GM18519 (cell line): ENCODE measurements around the gene CD300LD.
"Not testable (repeated sequence)": the region's sequence is repeated elsewhere in the genome, so short reads cannot be mapped to it uniquely, and the experiment has no call there.

Experiments
- ATAC-seq: cut with Tn5 transposase; IDR thresholded peaks from one replicate; pipeline ENCODE4 v1.9.1; 2021; ENCODE audit warnings: mild to moderate bottlenecking, moderate library complexity; ENCODE audit not compliant: unreplicated experiment, low FRiP score

The CD300LD gene

GRCh38 chr17:74573635-74574034 lies 18.4 kb downstream of the CD300LD start:
- not testable (repeated sequence) for ATAC-seq

DNA sequence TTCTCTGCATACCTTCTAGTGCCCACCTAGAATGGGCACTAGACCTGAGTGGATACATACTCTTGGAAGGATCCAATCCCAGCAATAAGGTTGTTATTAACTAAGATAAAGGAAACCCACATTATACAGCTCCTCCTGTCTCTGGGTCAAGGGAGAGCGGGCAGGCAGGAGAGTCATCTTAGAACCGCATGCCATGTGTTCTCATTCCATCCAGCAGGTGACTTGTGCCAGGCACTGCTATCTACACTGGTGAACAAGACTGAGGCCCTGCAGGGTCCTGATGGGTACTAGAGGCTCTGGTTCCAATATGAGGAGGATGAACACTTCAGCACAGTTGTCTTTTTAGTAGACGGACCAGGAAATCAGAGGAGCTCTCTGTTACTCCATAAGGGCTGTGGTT lies 18.9 kb downstream of the CD300LD start:
- no peak for ATAC-seq

- no peak for ATAC-seq
Observed at GRCh38 chr17:74571621-74572270, 20.3 kb downstream of the CD300LD start.

- no peak for ATAC-seq
Observed at GRCh38 chr17:74569020-74570003, 22.8 kb downstream of the CD300LD start.

GRCh38 chr17:74568106-74568873 lies 23.8 kb downstream of the CD300LD start:
- no peak for ATAC-seq

DNA sequence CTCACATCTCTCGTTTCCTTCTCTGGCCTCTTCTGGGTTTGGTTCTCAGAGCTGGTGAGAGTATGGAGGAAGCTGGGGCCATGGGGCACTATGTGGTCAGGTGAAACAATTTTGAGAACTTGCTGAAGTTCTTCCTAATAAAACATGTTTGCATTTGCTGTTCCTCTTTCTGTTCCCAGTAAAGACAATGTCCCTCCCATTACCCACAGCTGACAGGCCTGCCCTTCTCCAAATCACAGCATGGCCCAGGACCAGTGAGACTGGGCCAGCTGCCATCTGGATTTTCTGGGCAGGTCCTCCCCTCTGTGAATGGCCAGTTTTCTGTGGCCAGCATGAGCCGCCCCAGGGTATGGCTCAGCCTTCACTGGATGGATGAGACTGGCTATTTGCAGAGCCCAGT lies 24.7 kb downstream of the CD300LD start, which contains the start of gene CD300H:
TSS of gene CD300H (minus strand) at position 113 of the 400 bp plus-strand sequence.
- ATAC-seq = no peak

DNA sequence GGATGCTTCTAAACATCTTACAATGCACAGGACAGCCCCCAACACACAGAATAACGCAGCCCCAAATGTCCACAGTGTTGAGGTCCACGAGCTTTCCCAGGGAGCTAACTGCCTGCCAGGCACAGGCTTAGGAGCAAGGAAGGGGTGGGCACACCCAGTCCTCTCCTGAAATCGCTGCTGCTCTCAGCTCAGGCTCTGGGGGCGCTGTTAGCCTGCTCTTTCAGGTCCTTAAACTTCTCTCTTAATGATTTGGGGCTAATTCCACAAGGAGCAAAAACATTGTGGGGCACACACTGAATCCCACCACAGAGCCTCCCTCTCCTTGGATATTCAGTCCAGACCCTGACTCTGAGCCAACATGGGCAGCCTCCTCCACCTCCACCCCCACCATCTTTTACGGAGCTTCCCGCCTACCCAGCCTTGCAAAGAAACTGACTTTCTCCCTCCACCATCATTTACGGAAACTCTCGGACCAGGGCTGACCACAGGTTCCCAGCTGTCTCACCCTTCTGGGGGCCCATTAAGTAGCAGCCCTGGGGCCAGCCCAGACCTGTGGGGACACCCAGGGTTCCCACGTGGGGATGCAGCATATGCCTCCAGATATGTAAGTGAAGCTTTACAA lies 25.8 kb downstream of the CD300LD start:
- no peak for ATAC-seq

- ATAC-seq = no peak
Observed at GRCh38 chr17:74565126-74565525, 27.0 kb downstream of the CD300LD start.

DNA sequence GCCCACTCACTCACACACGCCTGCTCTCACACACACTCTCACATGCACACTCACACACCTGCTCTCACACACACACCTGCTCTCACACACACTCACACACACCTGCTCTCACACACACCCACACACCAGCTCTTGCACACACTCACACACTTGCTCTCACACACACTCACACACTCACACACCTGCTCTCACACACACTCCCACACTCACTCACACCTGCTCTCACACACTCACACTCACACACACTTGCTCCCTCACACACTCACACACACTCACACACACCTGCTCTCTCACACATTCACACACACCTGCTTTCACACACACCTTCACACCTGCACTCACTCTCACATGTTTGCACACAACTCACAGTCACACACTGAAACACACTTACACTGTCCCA lies 28.7 kb downstream of the CD300LD start:
- ATAC-seq = no peak

DNA sequence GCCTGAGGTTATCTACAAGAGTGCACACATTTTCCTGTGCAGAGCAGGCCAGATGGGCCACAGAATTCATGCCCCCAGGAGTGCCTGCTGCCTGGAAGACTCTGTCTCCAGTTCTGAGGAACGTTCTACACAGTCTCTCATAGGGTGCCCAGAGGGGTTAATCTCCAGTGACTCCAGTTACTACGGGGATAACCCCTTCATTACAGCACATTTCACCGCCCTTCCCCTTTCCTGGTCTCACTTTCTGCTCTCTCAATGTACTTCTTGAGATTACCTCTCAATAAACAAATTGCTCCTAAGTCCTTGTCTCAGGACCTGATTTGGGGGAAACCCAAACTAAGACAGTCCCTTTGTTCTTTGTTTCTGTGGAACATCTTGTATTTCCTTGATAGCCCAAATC lies 30.5 kb downstream of the CD300LD start:
- no peak for ATAC-seq

- no peak for ATAC-seq
Observed at GRCh38 chr17:74558882-74559519, 33.1 kb downstream of the CD300LD start.

- not testable (repeated sequence) for ATAC-seq
Observed at GRCh38 chr17:74558402-74558801, 33.7 kb downstream of the CD300LD start.

DNA sequence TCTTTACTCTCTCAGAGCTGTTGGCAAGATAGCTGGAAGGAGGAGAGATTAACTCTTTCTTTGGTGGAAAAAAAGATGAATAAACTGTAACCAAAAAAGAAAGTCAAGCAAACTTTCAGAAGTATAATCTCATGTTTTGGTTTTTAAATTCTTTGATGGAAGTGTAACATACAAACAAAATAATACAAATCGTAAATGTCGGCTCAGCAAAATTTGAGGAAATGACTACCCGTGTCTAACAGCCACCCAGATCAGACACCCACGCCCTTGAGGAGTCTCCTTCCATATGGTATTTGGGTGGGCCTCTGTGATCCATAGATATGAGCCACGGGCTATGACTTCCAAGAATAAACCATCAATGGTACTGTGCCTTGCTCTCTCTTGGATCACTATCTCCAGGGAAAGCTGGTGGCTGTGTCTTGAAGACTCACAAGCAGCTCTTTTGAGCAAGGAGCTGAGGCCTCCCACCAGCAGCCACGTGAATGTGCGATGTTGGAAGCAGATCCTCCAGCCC lies 36.6 kb downstream of the CD300LD start:
- ATAC-seq = no peak

GRCh38 chr17:74554909-74555308 lies 37.2 kb downstream of the CD300LD start:
- no peak for ATAC-seq

DNA sequence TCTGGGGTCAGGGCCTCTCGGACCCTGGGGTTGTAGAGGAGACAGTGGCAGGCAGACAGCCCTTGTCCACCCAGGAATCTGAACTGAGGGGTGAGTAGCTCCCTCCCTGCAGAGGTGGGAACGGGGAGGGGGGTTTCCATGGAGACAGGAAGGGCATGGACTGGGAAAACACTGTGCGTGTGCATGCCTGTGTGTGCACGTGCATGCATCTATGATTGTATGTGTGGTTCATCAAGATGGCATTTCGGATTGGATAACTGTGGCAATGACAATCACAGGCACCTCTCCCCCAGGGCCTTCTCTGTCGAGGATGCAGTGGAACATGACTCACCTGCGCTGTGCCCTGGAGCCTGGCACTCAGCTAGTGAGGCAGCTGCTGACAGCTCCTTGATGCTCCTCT lies 40.0 kb downstream of the CD300LD start:
- ATAC-seq = no peak

GRCh38 chr17:74550602-74551001 lies 41.5 kb downstream of the CD300LD start:
- no peak for ATAC-seq

DNA sequence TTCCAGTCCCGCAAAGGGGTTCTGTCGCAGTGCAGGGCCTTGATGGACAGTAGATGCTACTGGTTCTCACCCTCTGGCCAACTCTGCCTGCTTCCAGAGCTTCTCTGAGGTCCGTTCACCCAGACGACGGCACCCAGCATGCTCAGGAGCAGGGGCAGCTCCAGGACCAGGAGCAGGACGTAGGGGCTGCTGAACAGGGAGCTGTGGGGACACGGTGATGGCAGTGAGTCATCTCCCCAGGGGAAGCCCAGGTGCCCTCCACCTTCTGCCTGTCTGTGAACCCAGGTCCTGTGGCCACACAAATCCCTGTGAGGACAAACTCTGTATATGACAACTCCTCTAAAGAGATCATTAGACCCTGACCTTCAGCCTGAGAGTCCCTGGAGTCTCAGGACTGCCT lies 42.7 kb downstream of the CD300LD start:
- ATAC-seq = no peak

- ATAC-seq = no peak
Observed at GRCh38 chr17:74547736-74548135, 44.3 kb downstream of the CD300LD start.

- no peak for ATAC-seq
Observed at GRCh38 chr17:74547264-74547663, 44.8 kb downstream of the CD300LD start.

DNA sequence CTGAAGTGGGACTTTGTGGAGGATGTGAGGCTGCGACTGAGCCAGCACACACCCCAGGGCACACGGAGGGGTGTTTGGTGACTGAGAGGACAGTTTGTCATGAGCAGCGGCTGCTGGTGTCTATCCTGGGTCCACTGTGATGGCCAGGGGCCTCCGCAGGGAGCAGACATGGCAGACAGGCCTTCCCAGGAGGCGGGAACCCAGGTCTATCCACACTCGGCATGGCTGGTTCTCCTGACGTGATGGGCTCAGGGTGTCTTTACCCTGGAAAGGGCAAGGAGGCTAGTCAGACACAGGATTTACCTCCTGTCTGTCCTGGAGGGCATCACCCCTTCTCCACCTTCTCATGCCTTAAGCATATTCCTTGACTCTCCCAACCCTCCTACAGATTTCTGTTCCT lies 45.5 kb downstream of the CD300LD start:
- no peak for ATAC-seq
